HepG2 (cell line): ENCODE measurements around the gene COL13A1. TPM values are rescaled to one million over a fixed set of nuclear protein-coding genes. Genes with fewer than 3 reads are reported as not detected.

ENCODE experiments used
- ATAC-seq: fragments of 200-7000 bp; cut with Tn5 transposase; 3 replicates; pipeline ENCODE4 v1.9.1; 2020; ENCODE audit warnings: mild to moderate bottlenecking, moderate library complexity
- BruUV-seq: library from RNA; stranded (reverse); fragments of 400-500 nt; replicated peaks from 2 replicates; lab custom pipeline; 2021; lab: Mats Ljungman, UMichigan
- CTCF ChIA-PET: fragments of 300-600 bp; formaldehyde crosslinking; extraction: SDS; loops from one replicate; lab custom pipeline; 2021; ENCODE audit warnings: low total read pairs, inconsistent platforms, low intra/inter-chr PET ratio; lab: Yijun Ruan, JAX
- POLR2A ChIA-PET: fragments of 350-600 bp; sonication (Branson Sonifier 250); formaldehyde crosslinking; loops from one replicate; lab custom pipeline; 2020; ENCODE audit warnings: antibody characterized with exemption, inconsistent platforms; lab: Yijun Ruan, JAX
- DNase-seq: peaks from one replicate; pipeline ENCODE4 v3.0.0-alpha.2; 2015; ENCODE audit warnings: low spot score
- FAIRE-seq: peaks from 3 replicates; lab custom pipeline; 2011; peaks lifted over from hg19 to GRCh38; lab: Jason Lieb, UNC
- H2AFZ ChIP-seq: one replicate; pipeline ENCODE4 v1.6.1; 2011; ENCODE audit warnings: low read length, inconsistent platforms
- H3K27ac ChIP-seq: fragments of 300-600 bp; 3 replicates; pipeline ENCODE4 v1.8.0; 2011; ENCODE audit warnings: mixed run types, mild to moderate bottlenecking, mixed read lengths, low read length, inconsistent platforms; ENCODE audit not compliant: insufficient read depth; ENCODE audit errors: extremely low read length
- H3K27me3 ChIP-seq, 2 experiments: fragments of 200-600 bp in 1 of 2; 2 replicates in 1 of 2; 3 replicates in 1 of 2; pipeline versions ENCODE4 v1.6.0 to v1.8.0; 2011; ENCODE audit warnings: low read length in 2 of 2, mild to moderate bottlenecking in 2 of 2, moderate library complexity in 2 of 2, inconsistent platforms in 1 of 2; ENCODE audit not compliant: insufficient read depth in 2 of 2, control insufficient read depth in 1 of 2
- H3K36me3 ChIP-seq, 2 experiments: fragments of 200-600 bp in 1 of 2; replicated peaks in 1 of 2; 2 replicates in 1 of 2; 3 replicates in 1 of 2; pipeline versions ENCODE4 v1.5.1 to v1.8.0; 2011; ENCODE audit warnings: low read length in 2 of 2, inconsistent platforms in 1 of 2; ENCODE audit not compliant: insufficient read depth in 2 of 2, control insufficient read depth in 1 of 2
- H3K4me1 ChIP-seq: 2 replicates; pipeline ENCODE4 v1.5.1; 2012; ENCODE audit warnings: low read length, inconsistent platforms; ENCODE audit not compliant: insufficient read depth
- H3K4me2 ChIP-seq: 2 replicates; pipeline ENCODE4 v1.6.0; 2011; ENCODE audit warnings: low read depth, low read length, inconsistent platforms
- H3K4me3 ChIP-seq, 3 experiments: fragments of 200-600 bp in 1 of 3; sonication (generic), shearing (Covaris generic) in 1 of 3; replicated peaks in 1 of 3; 2 replicates each; pipeline ENCODE4 v1.5.1; 2011 to 2016; ENCODE audit warnings: low read length in 3 of 3, inconsistent platforms in 2 of 3, low read depth in 2 of 3, mild to moderate bottlenecking in 2 of 3, control low read depth in 1 of 3, mixed read lengths in 1 of 3; ENCODE audit not compliant: insufficient read depth in 1 of 3
- H3K79me2 ChIP-seq: one replicate; pipeline ENCODE4 v1.6.1; 2011; ENCODE audit warnings: low read length, inconsistent platforms; ENCODE audit not compliant: insufficient read depth
- H3K9ac ChIP-seq: 2 replicates; pipeline ENCODE4 v1.6.0; 2011; ENCODE audit warnings: mild to moderate bottlenecking, low read depth, low read length, inconsistent platforms; ENCODE audit not compliant: insufficient read depth
- H3K9me3 ChIP-seq: 2 replicates; pipeline ENCODE4 v1.5.1; 2012; ENCODE audit warnings: mild to moderate bottlenecking, low read length
- H4K20me1 ChIP-seq: 2 replicates; pipeline ENCODE4 v1.6.0; 2011; ENCODE audit warnings: inconsistent platforms, mild to moderate bottlenecking, low read length, moderate library complexity; ENCODE audit not compliant: insufficient read depth
- GPN1 ChIP-seq: sonication (generic); formaldehyde crosslinking; IDR thresholded peaks from 2 replicates; pipeline ENCODE4 v1.5.1; 2020; ENCODE audit warnings: missing genetic modification reagents, borderline replicate concordance
- HES4 ChIP-seq: sonication (generic); formaldehyde crosslinking; IDR thresholded peaks from 2 replicates; pipeline ENCODE4 v1.9.0; 2021; ENCODE audit warnings: mild to moderate bottlenecking, missing genetic modification reagents, borderline replicate concordance
- WGBS: methylation state at CpG from one replicate; pipeline ENCODE4 v1.1.6; 2017; ENCODE audit warnings: low lambda C conversion rate; 5-methylcytosine and 5-hydroxymethylcytosine counted together
- in situ Hi-C: cut with HindIII; loops from 2 replicates; pipeline ENCODE4 v1.10.0; 2017; ENCODE audit warnings: low pct_unique_long_range_greater_than_20kb; ENCODE audit not compliant: extremely low pct_ligation_motif_present
- intact Hi-C: fragments of 100-400 bp; cut with micrococcal nuclease; formaldehyde crosslinking; loops from one replicate; pipeline ENCODE4 v1.10.0; 2022; ENCODE audit not compliant: unreplicated experiment
- polyA plus RNA-seq, 8 experiments: library from polyadenylated mRNA; depleted of rRNA in 3 of 8; stranded (reverse) in 7 of 8; unstranded in 1 of 8; fragments of >200 nt; fragmentation: Illumina TruSeq in 4 of 8; extraction: Trizol in 4 of 8; gene quantifications; 2 replicates each; pipeline versions ENCODE4 v1.2.1 to v1.2.3, GENCODE V29; 2011 to 2016; ENCODE audit warnings: low read depth in 4 of 8, missing spikeins in 1 of 8, mixed read lengths in 1 of 8; ENCODE audit not compliant: insufficient read depth in 1 of 8
- total RNA-seq, 5 experiments: library from RNA; depleted of rRNA; stranded (reverse); fragments of >200 nt; fragmentation: Illumina TruSeq; extraction: Trizol; gene quantifications; 2 replicates each; pipeline ENCODE4 v1.2.3, GENCODE V29; 2016; ENCODE audit warnings: low read depth in 1 of 5

The COL13A1 gene
- total and polyA plus RNA-seq, 2 of the 13 experiments (the other 11 are each of a cell fraction or from before 2014, with no cell fraction given) = 0.07 TPM; not detected in 1

DNA sequence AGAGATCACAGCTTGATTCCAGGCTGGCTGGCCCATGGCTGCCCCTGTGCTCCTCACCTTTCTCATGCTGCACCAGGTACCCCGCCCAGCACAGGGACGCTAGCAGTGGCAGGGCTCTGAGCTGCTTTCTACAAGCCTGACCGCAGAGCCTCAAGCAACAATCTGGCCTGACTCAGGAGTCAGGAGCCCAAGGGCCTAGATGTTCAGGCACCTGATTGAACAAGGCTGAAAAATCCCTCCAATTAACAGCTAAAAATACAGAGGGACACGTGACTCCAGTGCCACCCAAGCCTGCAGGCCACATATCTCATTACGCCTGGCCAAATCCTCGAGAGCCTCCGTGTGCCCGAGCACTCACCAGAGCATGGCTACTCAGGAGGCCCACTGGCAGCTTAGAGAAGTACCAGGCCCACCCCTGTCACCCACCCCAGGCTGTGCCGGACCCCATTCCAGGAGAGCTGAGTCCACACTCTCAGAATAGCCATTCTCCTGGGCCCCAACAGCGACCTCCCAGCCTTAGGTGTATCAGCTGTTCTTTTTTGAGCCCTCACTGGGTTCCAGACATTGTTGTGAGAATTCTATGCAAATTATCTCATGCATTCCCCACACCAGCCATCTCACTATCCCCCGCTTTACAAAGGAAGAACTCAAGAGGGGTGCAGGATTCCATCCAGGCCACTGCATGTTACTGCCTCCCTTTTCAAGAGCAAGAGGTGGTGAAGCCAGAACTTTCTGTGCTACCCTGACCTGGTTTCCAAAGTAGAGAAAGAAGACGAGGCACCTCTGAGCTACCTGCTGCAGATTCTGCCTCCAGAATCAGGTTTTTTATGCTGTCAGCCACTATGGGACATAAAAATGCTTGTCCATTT, 98.3 kb downstream of the COL13A1 start:
- in situ Hi-C loops = no loop called here
- BruUV-seq = no TSS peak
- POLR2A ChIA-PET = no interaction called here

GRCh38 chr10:69901022-69901421, 99.3 kb downstream of the COL13A1 start:
- ATAC-seq = no peak
- 89% methylated on average over 1 of the region's 2 CpGs for WGBS
- Histone ChIP-seq H3K4me3 (no peak overlapping the region), H3K79me2 (no peaks in the 10 kb centered on the region), H3K4me2 (no peak overlapping the region), H3K9ac (no peak overlapping the region), H2AFZ (no peak overlapping the region), H3K27me3 (peaks cover 0 to 10% of the 10 kb centered on the region in 2 experiments; a peak in 2 of 5 replicates), H3K36me3 (no peaks in the 10 kb centered on the region), H3K27ac (no peak overlapping the region), H3K9me3 (no peaks in the 10 kb centered on the region), H4K20me1 (no peaks in the 10 kb centered on the region), H3K4me1 (no peaks in the 10 kb centered on the region)
- in situ Hi-C loops (no loop called here), intact Hi-C loops (loop anchor here (1.0 kb wide), 1 partner anchor 13 kb away; no protein-coding TSS in a partner anchor)
- ChIA-PET POLR2A (no interaction called here), CTCF (interaction anchor here (1.7 kb wide), 1 partner anchor 14 kb away, joined by 14 read pairs; no protein-coding TSS in a partner anchor)
- no peak for DNase-seq
- no TSS peak for BruUV-seq
- no peak for TF ChIP-seq GPN1 (CRISPR knock-in tag)
- FAIRE-seq = no peak

More for the DNA sequence above, 98.3 kb downstream of the COL13A1 start:
- Histone ChIP-seq H4K20me1 (no peaks in the 10 kb centered on the region), H3K36me3 (no peaks in the 10 kb centered on the region), H3K27me3 (peaks cover 0 to 20% of the 10 kb centered on the region in 2 experiments; a peak in 3 of 5 replicates), H2AFZ (no peak overlapping the region), H3K9ac (no peak overlapping the region), H3K9me3 (no peaks in the 10 kb centered on the region), H3K4me1 (no peaks in the 10 kb centered on the region), H3K4me2 (no peak overlapping the region), H3K27ac (no peak overlapping the region), H3K4me3 (no peak overlapping the region), H3K79me2 (no peaks in the 10 kb centered on the region)
- 25% methylated on average over 3 of the region's 12 CpGs for WGBS
- no peak for TF ChIP-seq HES4
- FAIRE-seq (no peak), DNase-seq (no peak), ATAC-seq (no peak)
- CTCF ChIA-PET = no interaction called here
- intact Hi-C loops = no loop called here
